22Rv1 (cell line): Measurements from ENCODE around the gene FUT6.

Experiments used
- CTCF ChIP-seq: fragments of 450-650 bp; IDR thresholded peaks from 2 replicates; pipeline ENCODE4 v1.5.1; 2017; ENCODE audit warnings: mild to moderate bottlenecking
- ZFX ChIP-seq: fragments of 450-650 bp; IDR thresholded peaks from 2 replicates; pipeline ENCODE4 v1.6.1; 2017; ENCODE audit warnings: antibody characterized with exemption, borderline replicate concordance

DNA sequence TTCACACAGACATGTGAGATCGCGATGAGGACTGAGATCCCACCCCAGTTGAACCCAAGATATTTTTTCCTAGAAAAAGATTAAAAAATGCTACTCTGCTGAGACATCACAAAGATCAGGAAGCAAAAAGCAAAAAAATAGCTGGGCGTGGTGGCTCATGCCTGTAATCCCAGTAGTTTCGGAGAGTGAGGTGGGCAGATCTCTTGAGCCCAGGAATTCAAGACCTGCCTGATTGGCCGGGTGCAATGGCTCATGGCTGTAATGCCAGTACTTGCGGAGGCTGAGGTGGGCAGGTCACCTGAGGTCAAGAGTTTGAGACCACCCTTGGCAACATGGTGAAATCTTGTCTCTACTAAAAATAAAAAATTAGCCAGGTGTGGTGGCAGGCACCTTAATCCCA, 10.7 kb upstream of the FUT6 start:
- TF ChIP-seq CTCF = no peak
- TF ChIP-seq ZFX = no peak
